Measurements from ENCODE around the gene DHRS7B. TPM values are rescaled to one million over a fixed set of nuclear protein-coding genes. Genes with fewer than 3 reads are reported as not detected.
"Not testable (repeated sequence)": the region's sequence is repeated elsewhere in the genome, so short reads cannot be mapped to it uniquely, and the experiment has no call there.

DHRS7B gene
- total and polyA plus RNA-seq, 2 experiments from 2014 or later: 34.2 to 41.0 TPM

DNA sequence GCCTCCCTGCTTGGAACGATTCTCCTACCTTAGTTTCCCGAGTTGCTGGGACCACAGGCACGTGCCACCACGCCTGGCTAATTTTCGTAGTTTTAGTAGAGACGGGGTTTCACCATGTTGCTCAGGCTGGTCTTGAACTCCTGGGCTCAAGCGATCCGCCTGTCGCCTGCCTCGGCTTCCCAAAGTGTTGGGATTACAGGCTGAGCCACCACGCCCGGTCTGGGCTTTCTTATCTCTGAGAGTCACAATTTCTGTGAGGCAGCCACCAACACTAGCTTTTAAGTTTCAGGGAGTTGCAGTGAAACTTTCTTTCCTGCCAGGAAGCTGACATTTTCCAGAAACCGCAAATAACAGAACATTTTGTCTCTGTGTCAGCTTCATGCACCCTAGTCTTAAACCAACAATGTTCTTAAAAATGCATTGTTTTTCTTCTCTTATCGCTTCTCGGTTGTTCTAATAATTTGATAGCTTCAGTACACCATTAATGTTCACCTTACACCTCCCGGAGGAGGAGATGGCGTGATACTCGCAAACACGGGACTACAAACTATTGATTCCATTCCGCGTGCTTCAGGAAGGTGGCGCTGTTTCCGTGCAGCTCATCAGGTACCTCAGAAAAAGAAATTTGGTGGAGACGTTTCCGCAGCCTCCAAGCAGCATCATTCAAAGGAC is 7.4 kb upstream of the DHRS7B start:
- peak; percentile 89 for TF ChIP-seq CTCF (IDR thresholded peaks at IDR 0.05; ENCODE audit: low read depth, low read length)
- Histone ChIP-seq H3K36me3 (no peaks in the 10 kb centered on the region), H3K4me3 (no peak overlapping the region), H3K4me1 (ENCODE audit: low read depth) (no peaks in the 10 kb centered on the region), H3K27ac (peak overlapping the region; percentile 18), H3K9me3 (ENCODE audit: low read depth) (no peaks in the 10 kb centered on the region), H3K27me3 (no peaks in the 10 kb centered on the region)
- peak; percentile 73 to 78 for DNase-seq (ENCODE audit: low read depth in 1 of 2, low spot score in 1 of 2)

- H3K36me3 ChIP-seq: no peaks in the 10 kb centered on the region
- TF ChIP-seq CTCF (IDR thresholded peaks at IDR 0.05; ENCODE audit: low read depth, low read length): no peak
- no peaks in the 10 kb centered on the region for H3K27me3 ChIP-seq
- H3K9me3 ChIP-seq (ENCODE audit: low read depth): no peaks in the 10 kb centered on the region
- no peak overlapping the region for H3K4me3 ChIP-seq
- DNase-seq (ENCODE audit: low read depth in 1 of 2, low spot score in 1 of 2): no peak
- no peaks in the 10 kb centered on the region for H3K4me1 ChIP-seq (ENCODE audit: low read depth)
- no peak overlapping the region for H3K27ac ChIP-seq
Measured at GRCh38 chr17:21119919-21120249, 6.9 kb upstream of the DHRS7B start.

DNA sequence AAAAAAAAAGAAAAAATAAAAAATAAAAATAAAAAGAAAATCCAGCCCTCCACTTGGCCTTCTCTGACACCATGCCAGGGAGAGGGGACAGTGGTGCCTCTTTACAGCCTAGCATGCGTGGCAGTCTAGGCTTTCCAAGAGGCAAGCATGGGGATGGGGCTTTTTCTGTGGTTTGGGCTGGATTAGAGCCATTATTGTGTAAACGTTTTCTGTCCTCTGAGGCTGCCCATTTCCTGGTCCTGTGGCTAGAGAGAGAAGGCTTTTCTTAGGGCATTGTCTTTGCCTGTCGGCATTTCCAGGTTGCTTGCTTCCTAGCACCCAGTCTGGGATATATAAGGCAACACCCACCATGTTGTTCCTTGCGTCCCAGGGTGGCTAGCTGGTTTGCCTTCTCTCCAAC is 2.7 kb upstream of the DHRS7B start:
- Histone ChIP-seq H3K36me3 (no peaks in the 10 kb centered on the region), H3K9me3 (ENCODE audit: low read depth) (no peaks in the 10 kb centered on the region), H3K27me3 (no peaks in the 10 kb centered on the region), H3K27ac (no peak overlapping the region), H3K4me3 (no peak overlapping the region), H3K4me1 (ENCODE audit: low read depth) (peaks cover 10% of the 10 kb centered on the region)
- TF ChIP-seq CTCF (IDR thresholded peaks at IDR 0.05; ENCODE audit: low read depth, low read length): no peak
- no peak for DNase-seq (ENCODE audit: low read depth in 1 of 2, low spot score in 1 of 2)

- not testable (repeated sequence) for DNase-seq (ENCODE audit: low read depth in 1 of 2, low spot score in 1 of 2); H3K27ac ChIP-seq; H3K36me3 ChIP-seq; H3K4me1 ChIP-seq (ENCODE audit: low read depth); H3K9me3 ChIP-seq (ENCODE audit: low read depth); H3K4me3 ChIP-seq; H3K27me3 ChIP-seq
Measured at GRCh38 chr17:21124517-21124916, 2.2 kb upstream of the DHRS7B start.

DNA sequence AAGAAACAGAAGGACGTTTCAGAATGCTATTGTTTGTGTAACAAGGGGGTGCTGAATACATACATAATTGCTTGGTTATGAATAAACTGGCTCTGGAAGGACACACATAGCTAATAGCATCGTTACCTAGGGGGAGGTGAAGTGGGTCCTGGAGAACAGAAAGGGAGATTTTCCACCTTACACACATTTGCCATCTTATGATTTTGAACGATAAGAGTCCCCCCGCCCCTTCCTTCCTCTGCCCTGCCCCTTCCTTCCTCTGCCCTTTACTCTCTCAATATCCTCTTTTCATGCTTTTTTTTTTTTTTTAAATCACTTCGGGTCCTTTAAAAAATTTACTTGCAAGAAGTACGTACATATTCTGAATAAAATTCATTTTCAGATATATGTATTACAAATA is 902 bp upstream of the DHRS7B start:
- Histone ChIP-seq H3K4me3 (peak overlapping the region; percentile 77), H3K36me3 (no peaks in the 10 kb centered on the region), H3K9me3 (ENCODE audit: low read depth) (no peaks in the 10 kb centered on the region), H3K27ac (no peak overlapping the region), H3K4me1 (ENCODE audit: low read depth) (peaks cover 10% of the 10 kb centered on the region), H3K27me3 (no peaks in the 10 kb centered on the region)
- TF ChIP-seq CTCF (IDR thresholded peaks at IDR 0.05; ENCODE audit: low read depth, low read length): no peak
- no peak for DNase-seq (ENCODE audit: low read depth in 1 of 2, low spot score in 1 of 2)

- DNase-seq (ENCODE audit: low read depth in 1 of 2, low spot score in 1 of 2): peak in 1 of 2 donors; percentile 17
- no peaks in the 10 kb centered on the region for H3K9me3 ChIP-seq (ENCODE audit: low read depth)
- H3K4me3 ChIP-seq: peak overlapping the region; percentile 77
- H3K4me1 ChIP-seq (ENCODE audit: low read depth): peaks cover 10% of the 10 kb centered on the region
- H3K27ac ChIP-seq: peak overlapping the region; percentile 94
- no peak for TF ChIP-seq CTCF (IDR thresholded peaks at IDR 0.05; ENCODE audit: low read depth, low read length)
- no peaks in the 10 kb centered on the region for H3K27me3 ChIP-seq
- H3K36me3 ChIP-seq: no peaks in the 10 kb centered on the region
Measured at GRCh38 chr17:21127509-21128077, 829 bp downstream of the DHRS7B start.
